T1000 (cell line): ENCODE measurements around the gene JARID2.

Experiments used
- DNase-seq: peaks from one replicate; lab custom pipeline; 2025; ENCODE audit warnings: mixed read lengths; lab: John Stamatoyannopoulos, UW

Gene JARID2

DNA sequence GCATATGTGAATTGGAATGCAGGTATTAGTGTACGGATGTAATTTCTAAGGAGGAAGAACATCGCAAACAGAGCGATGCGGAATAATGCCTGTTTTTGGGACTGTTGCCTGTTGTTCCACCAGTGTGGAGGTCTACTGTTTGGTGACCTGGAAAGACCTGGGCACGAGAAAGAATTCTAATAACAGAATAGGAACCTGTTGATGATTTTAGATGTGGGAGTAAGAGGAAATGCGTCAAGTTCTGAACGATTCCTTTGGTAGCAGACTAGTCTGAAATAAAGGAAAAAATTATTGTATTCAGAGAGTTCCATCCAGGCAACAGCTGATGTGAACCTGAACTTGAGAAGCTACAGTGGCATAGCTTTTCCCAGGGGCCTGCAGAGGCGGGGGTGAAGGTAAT lies 224.9 kb downstream of the JARID2 start:
- no peak for DNase-seq

DNA sequence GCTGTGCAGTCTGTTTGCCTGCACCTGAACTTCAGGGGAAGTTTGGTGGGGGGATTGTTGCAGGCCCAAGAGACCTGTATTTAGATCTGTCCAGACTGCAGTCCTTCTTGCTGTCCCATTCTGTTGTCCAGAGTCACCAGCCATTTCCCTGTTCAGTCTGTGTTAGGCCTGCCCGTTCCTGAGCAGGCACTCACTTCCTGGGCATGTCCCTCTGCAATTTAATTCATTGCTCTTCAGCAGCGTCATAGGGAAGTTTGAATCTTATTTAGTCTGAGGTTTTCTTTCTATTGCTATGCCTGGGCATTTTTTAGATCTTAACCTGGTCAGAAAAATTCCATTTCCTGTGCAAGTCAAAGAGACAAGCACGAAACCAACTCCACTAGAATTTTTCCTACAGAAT lies 226.8 kb downstream of the JARID2 start:
- DNase-seq, result no peak

DNA sequence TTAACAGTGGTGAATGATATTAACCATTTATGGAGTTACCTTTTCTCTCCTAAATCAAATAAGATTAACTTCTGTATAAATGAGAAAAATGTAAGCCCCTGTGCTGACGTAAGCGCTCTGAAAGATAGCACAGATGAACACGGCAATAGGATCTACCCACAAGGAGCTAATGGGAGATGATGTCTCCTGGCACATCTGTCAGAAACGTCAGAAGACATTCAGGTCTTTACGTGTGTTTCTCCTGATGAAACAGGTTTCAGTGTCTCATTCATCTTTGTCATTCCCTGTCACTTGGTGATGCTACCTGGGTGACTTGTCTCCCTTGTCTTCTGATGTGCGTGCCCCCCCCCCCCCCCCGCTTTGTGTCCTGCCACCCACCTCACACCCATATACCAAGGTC lies 227.3 kb downstream of the JARID2 start:
- no peak for DNase-seq

DNA sequence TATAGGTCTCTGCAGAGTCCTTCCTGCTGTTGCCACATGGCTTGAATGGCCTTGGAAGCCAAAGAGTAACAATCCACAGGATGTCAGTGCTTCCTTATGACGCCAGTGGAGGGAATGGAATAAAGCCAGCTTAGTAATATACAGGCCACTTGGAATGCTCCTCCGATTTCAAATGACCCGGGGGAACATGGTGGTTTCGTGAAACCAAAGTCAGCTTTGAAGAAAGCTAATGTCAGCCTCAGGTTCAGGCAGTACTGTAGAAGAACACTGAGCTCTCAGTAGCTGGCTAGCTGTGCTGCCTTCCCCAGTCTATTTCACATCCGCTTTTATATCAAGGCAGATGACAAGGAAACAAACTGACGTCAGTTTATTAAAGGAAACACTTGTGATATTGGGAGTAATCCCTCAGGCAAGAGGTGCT lies 227.9 kb downstream of the JARID2 start:
- peak; percentile 38 for DNase-seq

DNA sequence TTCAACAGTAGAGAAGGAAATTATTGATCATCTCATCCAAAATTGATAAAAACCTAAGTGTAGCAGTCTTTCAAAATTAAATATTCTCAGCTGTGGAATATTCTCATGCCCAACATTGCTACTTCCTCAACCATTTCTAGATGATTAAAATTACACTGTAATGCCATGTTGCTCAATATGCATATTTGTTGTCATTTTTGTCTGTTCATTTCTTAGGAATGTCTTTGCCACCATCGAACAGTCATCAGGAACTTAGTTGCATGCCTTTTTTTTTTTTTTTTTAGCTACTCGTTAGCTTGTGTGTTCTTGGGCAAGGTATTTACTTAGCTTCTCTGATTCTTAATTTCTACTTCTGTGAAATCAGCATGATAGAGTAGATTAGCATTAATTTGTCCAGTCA lies 228.3 kb downstream of the JARID2 start:
- no peak for DNase-seq

DNA sequence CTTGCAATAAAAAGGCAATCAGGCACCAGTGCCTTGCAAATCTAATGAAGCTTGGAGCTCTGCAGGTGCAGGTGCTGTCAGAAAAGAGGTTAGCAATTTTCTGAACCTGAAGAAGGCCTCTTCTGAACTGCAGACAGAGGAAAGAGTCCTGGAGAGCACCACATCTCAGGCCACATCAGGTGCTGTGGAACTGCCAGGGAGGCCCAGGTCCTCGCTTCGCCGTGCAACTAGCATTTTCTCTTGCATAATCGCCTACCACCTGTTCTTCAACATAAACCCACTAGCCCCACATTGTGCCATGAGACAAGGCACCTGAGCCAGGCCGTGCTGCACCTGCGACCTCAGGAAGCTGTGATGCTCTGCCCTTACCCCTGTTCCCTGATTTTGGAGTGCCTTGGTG lies 229.4 kb downstream of the JARID2 start:
- DNase-seq, result no peak

DNA sequence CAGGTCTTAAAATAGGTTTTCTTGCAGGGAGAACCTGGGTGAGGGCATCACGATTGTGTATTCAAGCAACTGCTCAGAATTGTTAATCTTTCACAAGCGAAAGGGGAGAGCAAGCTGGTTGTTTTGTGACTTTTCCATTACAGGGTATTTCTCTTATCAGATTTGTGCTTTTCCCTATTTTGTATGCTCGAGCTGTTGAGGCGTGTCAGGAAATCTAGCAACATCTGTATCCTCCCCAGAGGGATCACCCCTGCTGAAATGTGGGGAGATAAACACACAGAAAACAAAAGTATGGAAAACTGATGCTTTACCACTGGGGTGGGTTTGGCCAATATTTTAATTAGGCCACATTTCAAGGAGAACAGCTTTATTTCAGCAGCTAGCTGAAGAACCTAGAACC lies 230.0 kb downstream of the JARID2 start:
- DNase-seq, result no peak

DNA sequence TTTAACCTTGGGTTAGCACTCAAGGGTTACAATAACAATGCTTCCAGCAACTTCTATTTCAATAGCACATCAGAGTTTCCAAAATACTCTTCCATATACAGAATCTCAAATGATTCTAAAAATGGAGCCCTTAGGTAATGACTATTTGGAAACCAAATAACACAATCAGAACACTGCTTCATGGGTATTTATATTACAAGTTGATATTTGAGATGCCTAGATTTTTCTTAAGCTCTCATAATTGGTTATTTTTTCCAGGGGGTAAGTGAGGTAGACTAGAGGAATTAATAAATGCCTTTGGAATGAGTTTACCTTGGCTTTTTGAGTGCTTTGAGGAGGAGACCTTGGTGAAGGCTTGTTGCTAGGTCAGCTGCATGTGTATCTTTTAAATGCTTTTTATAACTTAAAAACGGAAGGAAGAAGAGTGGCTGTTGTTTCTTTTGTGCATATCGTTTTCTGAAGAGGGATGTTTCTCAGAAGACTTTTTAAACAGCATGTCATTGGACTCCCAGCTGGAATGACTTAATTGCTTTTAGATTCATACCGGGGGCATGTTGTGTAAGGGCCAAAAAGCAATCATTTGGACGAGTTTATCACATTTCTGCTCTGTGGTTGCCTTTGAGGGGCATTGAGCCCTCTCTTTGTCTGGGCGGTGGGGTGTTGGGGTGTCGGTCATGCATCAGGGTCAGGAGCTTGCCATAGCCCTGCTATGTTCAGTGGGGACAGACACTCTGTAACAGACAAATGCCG lies 230.9 kb downstream of the JARID2 start:
- no peak for DNase-seq

DNA sequence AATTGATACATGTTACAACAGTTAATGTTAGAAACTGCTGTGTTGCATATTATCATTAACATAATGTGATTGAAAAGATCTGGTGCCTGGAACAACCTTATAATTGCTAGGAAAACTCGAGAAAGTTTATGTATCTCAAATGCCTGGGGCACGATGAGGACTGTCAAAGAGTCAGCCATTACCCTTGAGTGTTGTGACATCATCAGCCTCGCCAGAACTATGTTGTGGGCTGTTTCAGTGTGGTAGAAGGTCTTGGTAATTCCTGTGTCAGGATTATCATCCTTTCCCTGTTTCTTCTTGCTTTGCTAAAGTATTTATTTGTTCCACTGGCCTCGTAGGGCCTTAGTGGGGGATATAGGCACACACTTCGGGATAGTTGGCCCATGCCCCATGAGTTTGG lies 231.9 kb downstream of the JARID2 start:
- DNase-seq, result no peak

DNA sequence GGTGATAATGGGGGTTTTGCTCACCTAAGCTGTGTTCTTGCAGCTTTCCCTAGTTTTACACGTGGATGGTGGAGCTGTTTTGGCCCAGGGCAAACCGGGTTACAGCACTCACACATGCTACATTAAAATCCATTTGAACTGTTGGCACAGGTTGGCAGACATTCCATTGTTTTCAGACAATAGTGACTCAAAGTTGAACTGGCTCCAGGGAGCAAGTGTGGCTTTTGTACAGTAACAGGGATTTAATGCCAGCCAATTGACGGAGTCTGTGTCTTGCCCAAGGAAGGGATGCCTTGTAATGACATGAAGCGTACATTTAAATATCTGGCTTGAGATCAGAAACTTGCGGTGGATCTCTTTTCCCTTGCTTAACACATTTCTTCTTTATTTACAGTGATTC lies 233.9 kb downstream of the JARID2 start:
- DNase-seq, result no peak

DNA sequence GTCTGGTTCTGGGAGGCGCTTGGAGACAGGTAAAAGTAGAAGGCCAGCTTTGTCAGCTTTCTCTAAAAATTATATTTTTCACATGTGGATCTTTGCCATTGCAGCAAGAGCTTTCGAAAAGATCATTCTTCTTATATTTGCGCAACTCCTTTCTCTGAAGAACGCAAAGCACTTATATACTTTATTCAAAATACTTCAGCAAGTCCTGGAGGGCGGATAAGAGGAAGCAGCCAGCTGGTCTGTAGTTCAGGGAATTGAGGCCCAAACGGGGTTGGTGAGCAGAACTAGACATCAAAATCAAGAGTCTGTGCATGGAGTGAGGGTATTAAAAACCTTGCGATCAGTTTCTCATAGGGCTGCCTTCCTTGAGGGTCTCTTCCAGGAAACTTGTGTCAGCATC lies 234.7 kb downstream of the JARID2 start:
- no peak for DNase-seq

DNA sequence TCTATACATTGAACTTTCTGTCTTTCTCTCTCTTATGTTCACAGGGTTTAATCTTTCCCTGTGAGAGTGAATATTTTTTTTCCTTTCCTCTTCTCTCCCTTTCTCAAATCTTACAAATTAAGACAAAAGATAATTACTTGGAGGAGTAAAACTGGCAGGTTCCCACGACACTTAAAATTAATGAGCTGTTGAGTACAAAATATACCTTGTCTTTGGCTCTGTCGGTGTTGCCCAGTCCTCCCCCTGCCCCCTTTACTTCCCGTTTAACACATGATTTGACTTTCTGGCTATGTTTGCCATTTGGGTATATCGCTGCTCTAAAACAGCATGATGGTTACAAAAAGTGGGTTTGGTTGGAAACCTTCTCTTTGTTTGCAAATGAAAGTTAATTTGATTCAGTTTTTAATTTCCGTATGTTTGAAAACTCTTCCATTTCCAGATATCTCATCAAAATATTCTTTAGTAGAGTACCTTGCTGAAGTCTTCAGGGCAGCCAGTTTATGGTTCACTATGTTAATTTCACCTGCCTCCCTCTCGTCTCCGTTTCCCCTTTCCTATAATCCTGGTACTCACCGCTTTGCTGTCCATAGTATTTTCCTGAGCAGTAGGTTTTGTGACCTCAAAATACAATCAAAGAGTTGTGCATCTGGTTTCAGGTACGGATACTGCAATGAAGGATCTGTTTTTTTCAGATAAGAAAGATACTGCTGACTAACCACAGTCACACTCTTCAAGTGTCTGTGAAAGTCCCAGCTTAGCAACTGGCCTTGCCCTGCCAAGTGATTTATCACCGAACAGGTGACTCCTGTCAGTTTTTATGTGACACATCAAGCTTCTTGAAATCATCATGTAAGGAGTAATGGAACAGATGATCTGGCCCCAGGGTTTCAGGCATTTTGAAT lies 235.8 kb downstream of the JARID2 start:
- no peak for DNase-seq

DNA sequence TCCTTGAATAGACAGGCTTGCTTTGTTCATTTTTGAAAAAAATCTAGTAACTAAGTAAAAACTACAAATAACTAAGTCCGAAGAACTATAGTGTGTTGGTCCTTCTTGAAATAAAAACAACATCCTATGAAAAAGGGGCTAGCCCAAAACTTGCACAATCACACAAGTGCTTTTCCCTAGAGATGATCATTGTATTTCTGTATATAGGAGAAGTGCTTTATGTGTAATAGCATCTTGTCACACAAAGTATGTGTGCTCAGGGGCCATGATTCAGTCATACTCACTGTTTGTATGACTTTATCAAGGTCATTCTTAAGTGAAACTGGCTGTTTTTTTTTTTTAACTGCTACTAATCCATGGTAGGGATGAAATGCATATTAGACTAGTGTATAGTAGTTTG lies 237.2 kb downstream of the JARID2 start:
- DNase-seq, result no peak

DNA sequence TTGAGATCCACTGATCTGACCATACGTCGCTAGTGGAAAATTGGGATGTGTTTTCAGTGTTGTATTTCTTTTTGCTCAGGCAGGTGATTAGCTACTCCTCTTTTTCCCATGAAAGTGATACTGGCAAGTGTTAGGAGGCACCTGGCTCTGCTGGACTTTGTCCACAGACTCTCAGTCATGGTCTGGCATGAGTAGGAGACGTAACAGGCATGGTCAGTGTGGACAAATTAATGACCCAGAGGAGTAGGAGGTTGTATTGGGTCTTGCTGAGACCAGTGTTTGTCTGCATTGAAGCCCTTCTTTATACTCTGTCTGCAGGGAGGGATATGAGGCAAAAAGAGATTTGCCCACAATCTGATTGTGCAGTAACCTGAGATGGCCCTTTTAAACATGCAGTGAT lies 238.3 kb downstream of the JARID2 start:
- no peak for DNase-seq

DNA sequence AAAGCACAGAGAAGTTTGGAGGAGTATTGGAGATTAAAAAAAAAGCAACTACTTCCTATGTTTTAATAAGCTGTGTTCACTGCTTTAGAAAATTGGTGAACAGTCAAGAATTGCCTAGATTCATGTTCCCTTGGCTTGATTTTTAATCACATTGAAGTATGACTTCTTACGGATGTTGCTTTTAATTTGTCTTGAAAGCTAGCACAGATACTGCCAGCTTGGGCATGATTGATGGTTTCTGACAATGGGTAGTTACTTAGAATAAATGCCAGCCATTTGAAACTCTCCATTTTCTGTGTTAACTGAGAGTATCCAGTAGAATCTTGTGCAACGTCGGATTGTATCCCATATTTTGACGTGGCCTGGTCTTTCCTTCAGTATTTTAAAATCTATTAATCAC lies 239.0 kb downstream of the JARID2 start:
- DNase-seq, result no peak

DNA sequence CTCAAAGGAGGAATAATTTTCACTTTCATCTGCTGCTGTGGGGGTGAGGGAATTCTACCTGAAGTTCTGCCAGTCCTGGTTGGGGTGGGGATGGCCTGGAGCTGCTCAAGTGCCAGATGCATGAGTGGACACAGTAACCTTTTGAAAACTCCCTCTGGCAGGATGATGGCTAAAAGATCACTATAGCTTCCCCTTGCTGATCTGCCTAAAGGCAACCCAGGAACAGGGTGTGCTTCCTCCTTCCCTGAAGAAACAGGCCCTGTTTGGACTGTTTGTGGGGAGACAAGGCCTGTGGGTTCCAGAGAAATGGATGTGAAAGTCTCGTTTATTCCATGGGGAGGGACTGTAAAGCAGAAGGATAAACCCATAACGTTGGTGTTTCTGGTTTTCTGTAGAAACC lies 240.1 kb downstream of the JARID2 start:
- DNase-seq, result no peak

DNA sequence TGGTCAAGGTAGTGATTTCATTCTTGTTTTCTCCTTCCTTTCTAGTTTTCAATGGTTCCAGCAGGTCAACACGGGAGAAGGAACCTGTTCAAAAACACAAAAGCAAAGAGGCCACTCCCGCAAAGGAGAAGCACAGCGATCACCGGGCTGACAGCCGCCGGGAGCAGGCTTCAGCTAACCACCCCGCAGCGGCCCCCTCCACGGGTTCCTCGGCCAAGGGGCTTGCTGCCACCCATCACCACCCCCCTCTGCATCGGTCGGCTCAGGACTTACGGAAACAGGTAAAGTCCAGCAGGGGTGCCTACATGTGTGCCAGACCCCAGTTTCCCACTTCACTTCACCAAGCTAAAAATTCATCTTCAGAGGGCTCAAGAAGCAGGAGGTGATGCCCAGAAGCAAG lies 241.4 kb downstream of the JARID2 start:
- DNase-seq, result no peak

DNA sequence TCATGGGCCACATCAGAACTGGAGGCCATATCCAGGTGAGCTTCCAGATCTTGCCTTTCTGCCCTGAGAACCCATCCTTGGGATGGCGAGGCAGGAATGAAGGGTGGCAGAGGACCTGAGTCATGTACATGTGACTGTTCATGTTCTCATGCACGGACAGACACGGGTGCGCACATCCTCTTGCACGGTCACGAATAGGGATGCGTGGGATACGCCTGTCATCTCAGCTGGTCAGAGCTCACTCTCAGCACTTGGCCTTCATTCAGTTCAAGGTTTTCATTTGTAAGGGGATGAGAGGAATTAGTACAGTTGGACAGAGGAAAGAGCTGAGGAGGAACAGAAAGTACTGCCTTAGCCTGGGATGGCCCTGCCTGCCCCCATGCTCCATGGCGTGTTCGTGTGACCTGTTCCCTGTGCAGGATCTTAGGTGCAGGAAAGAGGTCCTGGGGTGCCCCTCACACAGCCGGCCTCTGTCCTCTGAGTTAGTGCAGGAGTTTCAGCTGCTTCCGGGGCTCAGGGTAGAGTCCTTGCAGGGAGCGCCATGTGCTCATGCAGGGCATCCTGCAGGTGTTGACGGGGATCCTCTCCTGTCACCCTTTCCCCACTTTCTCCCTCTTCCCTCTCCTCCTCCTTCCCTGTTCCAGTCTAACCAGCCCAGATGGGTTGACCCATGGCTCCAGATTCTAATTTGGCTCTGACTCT lies 243.5 kb downstream of the JARID2 start:
- DNase-seq, result no peak

DNA sequence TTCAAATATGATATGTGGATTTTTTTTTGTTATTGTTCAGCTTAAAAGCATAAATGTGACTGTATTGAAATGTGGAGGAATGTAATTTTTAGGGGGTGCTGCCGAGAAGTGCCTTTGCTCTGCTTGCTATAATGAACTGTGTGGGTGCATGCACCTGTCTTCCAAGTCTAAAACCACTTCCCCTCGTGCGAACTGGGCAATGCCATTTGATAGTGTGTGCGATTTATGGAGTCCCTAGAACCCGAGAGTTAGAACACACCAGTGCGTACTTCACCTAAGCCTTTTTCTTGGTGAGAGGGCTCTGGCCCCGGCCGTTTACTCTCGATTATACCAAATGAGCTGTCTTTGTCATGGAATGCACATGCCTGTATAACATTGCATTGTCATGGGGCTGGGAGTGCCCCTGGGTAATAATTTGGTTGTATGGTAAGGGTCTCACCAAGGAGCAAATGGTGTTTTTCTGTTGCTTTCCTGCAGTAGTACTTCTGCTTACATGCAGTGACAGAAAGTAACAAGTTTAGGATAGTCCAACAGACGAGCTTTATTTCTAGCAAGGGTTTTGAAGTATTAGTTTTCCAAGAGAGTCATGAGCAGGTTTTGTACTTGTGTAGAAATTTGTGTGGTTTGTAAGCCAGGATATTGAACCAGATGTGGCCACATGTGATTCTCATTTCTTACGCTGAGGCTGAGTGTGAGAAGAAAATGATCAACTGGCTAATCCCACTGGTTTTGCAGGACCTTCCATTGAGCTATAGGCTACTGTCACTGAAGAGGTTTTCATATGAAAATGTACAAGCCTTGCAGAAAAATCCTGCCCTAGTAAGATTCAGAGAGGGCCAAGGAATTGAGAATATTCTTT lies 244.6 kb downstream of the JARID2 start:
- no peak for DNase-seq

DNA sequence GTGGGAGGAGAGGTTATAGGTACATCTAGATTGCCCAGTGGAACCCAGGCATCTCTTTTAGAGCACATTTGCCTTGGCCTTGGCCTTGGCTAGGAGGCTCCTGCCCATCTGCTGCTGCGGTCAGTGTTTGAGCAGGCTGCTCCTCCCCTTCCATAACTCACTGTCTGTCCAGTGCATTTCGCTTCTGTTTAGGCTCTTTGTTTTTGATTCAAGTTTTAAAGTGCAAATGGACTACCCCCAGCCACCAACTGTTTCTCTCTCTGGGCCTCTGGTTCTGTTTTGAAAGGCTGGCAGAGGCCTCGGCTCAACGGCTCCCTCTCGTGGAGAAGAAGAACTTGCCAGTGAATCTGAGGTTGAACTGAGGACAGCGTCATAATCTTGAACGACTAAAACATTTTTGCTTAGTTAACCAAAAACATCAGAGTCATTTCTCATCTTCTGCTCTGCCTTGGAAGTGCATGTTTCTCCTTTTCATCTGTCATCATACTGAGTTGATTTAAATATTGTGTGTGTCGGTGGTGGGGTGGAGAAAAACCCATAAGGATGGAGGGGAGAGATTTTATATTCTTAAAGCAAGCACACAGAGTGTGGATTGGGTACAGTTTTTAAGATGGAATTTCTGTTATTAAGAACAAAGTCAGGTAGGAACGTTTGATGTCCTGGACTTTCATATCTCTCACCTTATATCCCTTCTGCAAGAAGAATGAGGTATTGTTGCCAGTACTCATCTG lies 245.6 kb downstream of the JARID2 start:
- peak; percentile 10 for DNase-seq

DNA sequence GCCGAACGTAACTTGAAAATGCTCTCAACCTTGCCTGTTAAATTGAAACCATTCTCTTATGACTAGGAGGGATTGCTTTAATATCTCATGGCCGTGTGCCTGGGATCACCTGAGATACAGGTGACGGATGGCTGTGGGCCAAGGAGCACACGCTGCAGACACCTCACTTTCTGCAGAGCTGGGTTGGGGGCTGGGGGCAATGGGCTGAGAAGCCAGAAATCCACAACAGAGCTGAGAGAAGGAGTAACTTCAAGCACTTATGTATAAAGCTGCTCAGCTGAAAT lies 246.1 kb downstream of the JARID2 start:
- DNase-seq, result no peak
